Ovary (tissue), 9 donors: ENCODE measurements around the gene GUCY1A2. TPM values are rescaled to one million over a fixed set of nuclear protein-coding genes. Genes with fewer than 3 reads are reported as not detected.

Experiments
- DNase-seq, 5 donors: peaks; one replicate each; pipeline ENCODE4 v3.0.0-alpha.2; 2019 to 2020
- H3K27ac ChIP-seq, 2 donors: fragments of 200-600 bp; one replicate each; pipeline versions ENCODE4 v1.5.1 to v1.8.0; 2019 to 2022
- H3K27me3 ChIP-seq: fragments of 200-600 bp; one replicate; pipeline ENCODE4 v1.8.0; 2022
- H3K36me3 ChIP-seq: fragments of 200-600 bp; sonication (generic); one replicate; pipeline ENCODE4 v1.5.1; 2019
- H3K4me1 ChIP-seq: one replicate; pipeline ENCODE4 v1.8.1; 2013; ENCODE audit warnings: mild to moderate bottlenecking, moderate library complexity; ENCODE audit not compliant: insufficient read depth
- H3K4me3 ChIP-seq: fragments of 200-600 bp; sonication (generic); one replicate; pipeline ENCODE4 v1.5.1; 2017
- H3K9me3 ChIP-seq, 2 donors: fragments of 200-600 bp in 1 of 2; sonication (generic) in 1 of 2; one replicate each; pipeline versions ENCODE4 v1.5.1 to v1.8.1; 2013 to 2019; ENCODE audit warnings: mild to moderate bottlenecking in 1 of 2, moderate library complexity in 1 of 2
- EP300 ChIP-seq: sonication (generic); formaldehyde crosslinking; IDR thresholded peaks from one replicate; pipeline ENCODE4 v1.6.1; 2017; ENCODE audit warnings: antibody characterized with exemption
- POLR2A ChIP-seq: fragments of 450-650 bp; IDR thresholded peaks from one replicate; pipeline ENCODE4 v1.6.1; 2017; ENCODE audit warnings: antibody characterized with exemption, mild to moderate bottlenecking, moderate library complexity
- WGBS, 3 donors: extraction: QIAGEN DNeasy Blood & Tissue Kit in 1 of 3; methylation state at CpG; one replicate each; pipeline versions ENCODE4 v1.1.5 to v1.1.7; 2013 to 2017; 5-methylcytosine and 5-hydroxymethylcytosine counted together
- intact Hi-C, 4 donors: fragments of 100-400 bp; cut with DNase I; formaldehyde crosslinking; loops; one replicate each; pipeline versions ENCODE4 v1.11.0 to v1.15.1; 2022 to 2023
- polyA plus RNA-seq, 2 donors: library from polyadenylated mRNA; stranded (reverse); fragments of 200-250 nt in 1 of 2; fragments of 350-450 nt in 1 of 2; fragmentation: Illumina TruSeq in 1 of 2; extraction: RNeasy Lipid Tissue Mini Kit (QIAGEN cat#74804) in 1 of 2; gene quantifications; one replicate each; pipeline ENCODE4 v1.2.3, GENCODE V29; 2013 to 2014
- total RNA-seq, 7 donors: library from RNA; depleted of rRNA in 2 of 7; stranded (reverse); fragments of >200 nt in 2 of 7; fragmentation: NEBNext Ultra II Directional in 3 of 7; extraction: Animal tissue kit (Norgen Biotek cat#: 25700) in 3 of 7; gene quantifications; one replicate each; pipeline versions ENCODE4 v1.1.0 to v1.2.4, GENCODE V29; 2016 to 2023
- TF ChIP-seq, protein P1 (sequence below), 3 donors: fragments of 450-650 bp in 2 of 3; fragments of 200-600 bp in 1 of 3; IDR thresholded peaks; one replicate each; pipeline versions ENCODE4 v1.5.1 to v1.8.0; 2016 to 2022; ENCODE audit warnings: antibody characterized with exemption in 3 of 3, mild to moderate bottlenecking in 1 of 3
- donor health status: DM: no; HTN: no; CAD: no; lungs with moderate emphysema.
- donor health status: DM: no; HTN: no; CAD: no.
- donor health status: Bipolar disorder and iron deficiency.
- donor health status: DM: yes; HTN: yes; CAD: no.
- donor health status: DM: no; HTN: no; CAD: no.
- donor health status: DM: yes; HTN: yes; CAD: no.

Gene GUCY1A2
- total and polyA plus RNA-seq, 9 donors: 1.5 to 20.3 (median 6.1) TPM

DNA sequence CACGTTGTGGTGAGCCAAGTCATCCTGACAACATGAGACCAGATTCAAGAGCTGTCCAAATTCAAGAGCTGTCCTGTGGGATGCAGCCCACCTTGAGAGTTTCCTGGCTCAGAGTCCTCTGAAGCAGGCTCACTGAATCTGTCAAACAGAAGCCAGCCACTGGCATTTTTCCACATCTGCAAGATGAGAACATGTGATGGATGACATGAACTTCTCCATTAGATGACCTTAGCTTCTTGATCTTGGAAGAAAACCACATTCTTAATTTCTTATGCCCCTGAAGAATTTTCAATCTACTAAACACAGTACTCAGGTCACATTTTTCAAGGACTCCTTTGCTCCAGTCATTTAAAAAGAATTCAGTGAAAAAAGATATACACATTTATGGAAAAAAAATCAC is 291.0 kb downstream of the GUCY1A2 start:
- no peaks in the 10 kb centered on the region for H3K4me1 ChIP-seq
- H3K27me3 ChIP-seq: no peaks in the 10 kb centered on the region
- no peak overlapping the region for H3K4me3 ChIP-seq
- no peaks in the 10 kb centered on the region for H3K9me3 ChIP-seq
- WGBS, 3 donors: 20 to 26% (median 23%) methylated on average over 1 of the region's 1 CpG
- intact Hi-C loops: no loop called here
- DNase-seq: no peak
- no peaks in the 10 kb centered on the region for H3K36me3 ChIP-seq
- no peak overlapping the region for H3K27ac ChIP-seq
- TF ChIP-seq, protein P1, sequence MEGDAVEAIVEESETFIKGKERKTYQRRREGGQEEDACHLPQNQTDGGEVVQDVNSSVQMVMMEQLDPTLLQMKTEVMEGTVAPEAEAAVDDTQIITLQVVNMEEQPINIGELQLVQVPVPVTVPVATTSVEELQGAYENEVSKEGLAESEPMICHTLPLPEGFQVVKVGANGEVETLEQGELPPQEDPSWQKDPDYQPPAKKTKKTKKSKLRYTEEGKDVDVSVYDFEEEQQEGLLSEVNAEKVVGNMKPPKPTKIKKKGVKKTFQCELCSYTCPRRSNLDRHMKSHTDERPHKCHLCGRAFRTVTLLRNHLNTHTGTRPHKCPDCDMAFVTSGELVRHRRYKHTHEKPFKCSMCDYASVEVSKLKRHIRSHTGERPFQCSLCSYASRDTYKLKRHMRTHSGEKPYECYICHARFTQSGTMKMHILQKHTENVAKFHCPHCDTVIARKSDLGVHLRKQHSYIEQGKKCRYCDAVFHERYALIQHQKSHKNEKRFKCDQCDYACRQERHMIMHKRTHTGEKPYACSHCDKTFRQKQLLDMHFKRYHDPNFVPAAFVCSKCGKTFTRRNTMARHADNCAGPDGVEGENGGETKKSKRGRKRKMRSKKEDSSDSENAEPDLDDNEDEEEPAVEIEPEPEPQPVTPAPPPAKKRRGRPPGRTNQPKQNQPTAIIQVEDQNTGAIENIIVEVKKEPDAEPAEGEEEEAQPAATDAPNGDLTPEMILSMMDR (IDR thresholded peaks at IDR 0.05): no peak
- no peak for TF ChIP-seq POLR2A
- TF ChIP-seq EP300: no peak

DNA sequence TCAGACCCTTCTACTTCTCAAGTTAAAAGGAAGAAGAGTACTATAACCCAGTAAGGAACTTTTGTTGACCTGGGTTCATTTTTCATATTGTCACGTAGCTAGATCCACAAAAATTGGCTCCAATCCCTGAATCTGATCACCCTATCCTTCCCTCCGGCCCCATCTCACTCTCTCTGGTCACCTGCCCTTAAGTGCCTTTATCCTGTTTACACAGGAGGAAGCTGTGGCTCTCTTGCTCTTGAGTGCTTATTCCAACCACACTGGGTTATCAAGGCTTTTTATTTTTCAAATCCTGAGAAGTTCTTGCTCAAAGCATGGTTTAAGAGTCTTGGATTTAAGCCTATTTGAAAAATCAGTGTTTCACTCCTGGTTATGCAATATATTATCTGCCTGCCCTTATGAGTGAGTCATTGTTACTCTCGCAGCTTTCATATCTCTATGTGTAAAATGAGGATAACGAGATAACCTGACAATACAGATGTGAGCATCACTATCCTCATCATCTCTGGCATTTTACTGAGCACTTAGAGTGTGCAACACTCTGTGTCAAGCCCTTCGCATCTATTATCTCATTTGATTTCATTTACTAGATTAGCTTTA is 293.9 kb downstream of the GUCY1A2 start:
- no peak for DNase-seq
- TF ChIP-seq, protein P1 (IDR thresholded peaks at IDR 0.05): no peak
- no peak for TF ChIP-seq POLR2A
- no peak for TF ChIP-seq EP300
- no peaks in the 10 kb centered on the region for H3K27me3 ChIP-seq
- intact Hi-C loops: no loop called here
- H3K27ac ChIP-seq: no peak overlapping the region
- no peak overlapping the region for H3K4me3 ChIP-seq
- H3K4me1 ChIP-seq: no peaks in the 10 kb centered on the region
- no peaks in the 10 kb centered on the region for H3K9me3 ChIP-seq
- H3K36me3 ChIP-seq: no peaks in the 10 kb centered on the region
- 62 to 69% (median 66%) methylated on average over 5 of the region's 5 CpGs for WGBS, 3 donors

DNA sequence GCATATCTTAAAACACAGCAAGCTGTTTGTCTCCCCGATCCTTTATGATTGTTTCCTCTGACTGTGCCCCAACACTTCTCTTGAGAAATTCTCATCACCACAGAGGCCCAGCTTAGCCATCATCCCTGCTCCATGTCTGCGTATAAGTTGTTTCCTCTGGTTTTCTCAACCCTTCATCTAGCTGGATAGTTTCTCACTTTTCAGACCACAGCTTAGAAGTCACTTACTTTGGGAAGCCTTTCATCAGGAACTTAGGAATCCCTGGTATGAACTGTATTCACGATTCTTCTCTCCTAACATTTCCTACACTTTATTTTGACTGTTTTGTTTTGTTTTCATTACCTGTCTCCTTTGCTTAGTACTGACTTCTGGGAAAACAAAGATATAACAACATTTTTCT is 295.2 kb downstream of the GUCY1A2 start:
- no peaks in the 10 kb centered on the region for H3K36me3 ChIP-seq
- no peak overlapping the region for H3K4me3 ChIP-seq
- no peaks in the 10 kb centered on the region for H3K27me3 ChIP-seq
- intact Hi-C loops: no loop called here
- H3K9me3 ChIP-seq: no peaks in the 10 kb centered on the region
- no peaks in the 10 kb centered on the region for H3K4me1 ChIP-seq
- 49 to 60% (median 57%) methylated on average over 3 of the region's 3 CpGs for WGBS, 3 donors
- H3K27ac ChIP-seq: no peak overlapping the region
- no peak for DNase-seq
- TF ChIP-seq EP300 (no peak), POLR2A (no peak)
- TF ChIP-seq, protein P1 (IDR thresholded peaks at IDR 0.05): no peak

DNA sequence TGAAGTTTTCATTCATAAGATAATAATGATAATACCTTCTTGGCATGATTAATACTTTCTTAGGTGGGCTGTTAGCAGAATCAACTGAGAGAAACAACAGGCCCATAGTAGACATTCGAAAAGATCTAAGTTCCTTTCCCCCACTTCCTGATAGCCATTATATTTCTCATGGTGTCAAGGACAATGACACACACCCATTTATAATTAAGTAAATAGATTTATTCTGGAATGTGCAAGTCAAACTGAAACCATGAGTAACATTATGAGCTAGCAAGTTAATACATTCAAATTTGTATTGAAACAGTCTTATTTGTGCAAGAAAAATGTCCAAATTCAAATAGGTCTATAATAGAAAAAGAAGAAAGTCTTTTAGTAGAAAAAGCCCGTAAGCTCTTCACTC is 301.1 kb downstream of the GUCY1A2 start:
- intact Hi-C loops: loop anchor here in 1 of 4 donors (10.0 kb wide), 1 partner anchor 298 kb away; the partner anchor contains the start of gene GUCY1A2
- no peak overlapping the region for H3K4me3 ChIP-seq
- no peaks in the 10 kb centered on the region for H3K36me3 ChIP-seq
- WGBS, 3 donors: 64 to 71% (median 70%) methylated on average over 2 of the region's 2 CpGs
- DNase-seq: no peak
- H3K9me3 ChIP-seq: no peaks in the 10 kb centered on the region
- H3K27ac ChIP-seq: no peak overlapping the region
- peaks cover 2% of the 10 kb centered on the region for H3K4me1 ChIP-seq
- H3K27me3 ChIP-seq: no peaks in the 10 kb centered on the region
- TF ChIP-seq, protein P1 (IDR thresholded peaks at IDR 0.05): no peak
- TF ChIP-seq EP300 (no peak), POLR2A (no peak)
